ENCODE measurements around the gene HPGD. TPM values are rescaled to one million over a fixed set of nuclear protein-coding genes. Genes with fewer than 3 reads are reported as not detected.

The HPGD gene
- total RNA-seq, 1 experiment from 2014 or later: 0.66 TPM

- TF ChIP-seq CTCF (IDR thresholded peaks at IDR 0.05 in 2 of 3, conservative IDR thresholded peaks at IDR 0.05 in 1 of 3; ENCODE audit: borderline replicate concordance in 1 of 3, insufficient read depth in 1 of 3, low read depth in 2 of 3, low read length in 2 of 3) (no peak), RAD21 (IDR thresholded peaks at IDR 0.05; ENCODE audit: low read depth) (no peak), ZBTB33 (IDR thresholded peaks at IDR 0.05; ENCODE audit: extremely low read depth, insufficient replicate concordance, low read length) (no peak)
Observed at GRCh38 chr4:174512745-174513144, 9.5 kb downstream of the HPGD start (continued).

- H3K9me2 ChIP-seq (ENCODE audit: insufficient read depth): no peaks in the 10 kb centered on the region
- H3K9ac ChIP-seq (ENCODE audit: low read length): no peak overlapping the region
- no peaks in the 10 kb centered on the region for H3K36me3 ChIP-seq (ENCODE audit: control insufficient read depth in 1 of 2, insufficient read depth in 2 of 2, low read length in 2 of 2)
- BruUV-seq (replicated peaks): no TSS peak
- intact Hi-C loops (cut with micrococcal nuclease): no loop called here
- no peaks in the 10 kb centered on the region for H3K27me3 ChIP-seq (ENCODE audit: insufficient read depth, low read length)
- H3K4me3 ChIP-seq (replicated peaks in 1 of 2; ENCODE audit: low read depth in 1 of 2, low read length in 2 of 2): no peak overlapping the region
- RAD21 ChIA-PET (ENCODE audit: low non-redundant PET in 1 of 2, low total read pairs in 2 of 2, uncharacterized antibody in 2 of 2, unreplicated experiment in 2 of 2): no interaction called here
- no peak overlapping the region for H3K4me2 ChIP-seq (ENCODE audit: low read length)
- no peak overlapping the region for H3K27ac ChIP-seq (ENCODE audit: low read depth, low read length)
- no peaks in the 10 kb centered on the region for H3K79me2 ChIP-seq (ENCODE audit: insufficient read depth, low read length)
- DNase-seq (ENCODE audit: low read depth, low spot score) (no peak), ATAC-seq (no peak)
- TF ChIP-seq CBX3 (IDR thresholded peaks at IDR 0.05; ENCODE audit: low read depth) (no peak), JUND (IDR thresholded peaks at IDR 0.05) (no peak), TCF7L2 (IDR thresholded peaks at IDR 0.05; ENCODE audit: borderline replicate concordance, extremely low read depth, insufficient read depth, insufficient read length) (no peak)
- no peaks in the 10 kb centered on the region for H4K20me1 ChIP-seq (ENCODE audit: insufficient read depth)
- H3K4me1 ChIP-seq (ENCODE audit: control insufficient read depth in 1 of 2, insufficient read depth in 2 of 2, low read length in 2 of 2): no peaks in the 10 kb centered on the region
- no peaks in the 10 kb centered on the region for H3K9me3 ChIP-seq (ENCODE audit: control insufficient read depth in 1 of 2, insufficient read depth in 1 of 2, low read depth in 1 of 2, low read length in 2 of 2)
- POLR2A ChIA-PET: no interaction called here
- CTCF ChIA-PET: no interaction called here
- no peak overlapping the region for H2AFZ ChIP-seq (ENCODE audit: low read depth, low read length, poor library complexity, severe bottlenecking)
Observed at GRCh38 chr4:174505892-174506291, 16.4 kb downstream of the HPGD start.

Data from HCT116 (cell line).